K562 (cell line): ENCODE results near the gene CCDC73. TPM values are rescaled to one million over a fixed set of nuclear protein-coding genes. Genes with fewer than 3 reads are reported as not detected.

Source experiments
- ATAC-seq: fragments of 200-7000 bp; cut with Tn5 transposase; 3 replicates; pipeline ENCODE4 v1.9.1; 2020; ENCODE audit warnings: moderate library complexity
- BruUV-seq: library from RNA; stranded (reverse); fragments of 400-500 nt; replicated peaks from 2 replicates; lab custom pipeline; 2021; lab: Mats Ljungman, UMichigan
- CTCF ChIA-PET: fragments of 300-600 bp; formaldehyde crosslinking; extraction: SDS; loops from one replicate; lab custom pipeline; 2021; ENCODE audit warnings: low intra/inter-chr PET ratio; lab: Yijun Ruan, JAX
- POLR2A ChIA-PET: fragments of 300-600, 350-650 bp; sonication (Branson Sonifier 250); formaldehyde crosslinking; extraction: SDS; loops from one replicate; lab custom pipeline; 2021; ENCODE audit warnings: antibody characterized with exemption, inconsistent platforms; lab: Yijun Ruan, JAX
- DNase-seq, 4 experiments: peaks; one replicate each; pipeline versions ENCODE4 v3.0.0 to v3.0.0-alpha.2; 2011 to 2018; ENCODE audit warnings: low spot score in 3 of 4, mixed read lengths in 3 of 4; ENCODE audit errors: extremely low read depth in 1 of 4
- FAIRE-seq: peaks from 2 replicates; lab custom pipeline; 2011; peaks lifted over from hg19 to GRCh38; lab: Jason Lieb, UNC
- H2AFZ ChIP-seq: 2 replicates; pipeline ENCODE4 v1.6.0; 2011; ENCODE audit warnings: low read depth, low read length, control low read depth, inconsistent platforms
- H3K27ac ChIP-seq: fragments of 200-600 bp; 3 replicates; pipeline ENCODE4 v1.8.0; 2011; ENCODE audit warnings: low read depth, mild to moderate bottlenecking, control low read depth, inconsistent platforms, low read length, moderate library complexity, mixed read lengths; ENCODE audit errors: extremely low read depth
- H3K27me3 ChIP-seq, 2 experiments: fragments of 300-600 bp in 1 of 2; 2 replicates in 1 of 2; 3 replicates in 1 of 2; pipeline versions ENCODE4 v1.6.0 to v1.8.0; 2011; ENCODE audit warnings: inconsistent platforms in 2 of 2, low read length in 2 of 2, mild to moderate bottlenecking in 1 of 2, mixed read lengths in 1 of 2, moderate library complexity in 1 of 2; ENCODE audit not compliant: control insufficient read depth in 2 of 2, insufficient read depth in 2 of 2
- H3K36me3 ChIP-seq: fragments of 300-600 bp; 3 replicates; pipeline ENCODE4 v1.8.0; 2011; ENCODE audit warnings: mild to moderate bottlenecking, low read length, inconsistent platforms; ENCODE audit not compliant: control insufficient read depth, insufficient read depth
- H3K4me1 ChIP-seq, 2 experiments: fragments of 200-600 bp in 1 of 2; replicated peaks in 1 of 2; 2 replicates in 1 of 2; 3 replicates in 1 of 2; pipeline versions ENCODE4 v1.5.1 to v1.8.0; 2011; ENCODE audit warnings: inconsistent platforms in 2 of 2, low read length in 2 of 2, mild to moderate bottlenecking in 1 of 2, mixed read lengths in 1 of 2, moderate library complexity in 1 of 2; ENCODE audit not compliant: control insufficient read depth in 2 of 2, insufficient read depth in 2 of 2
- H3K4me2 ChIP-seq: 2 replicates; pipeline ENCODE4 v1.6.1; 2011; ENCODE audit warnings: low read length, control low read depth, inconsistent platforms, mixed read lengths; ENCODE audit not compliant: insufficient read depth
- H3K4me3 ChIP-seq: fragments of 200-600 bp; sonication (generic), shearing (Covaris generic); 2 replicates; pipeline ENCODE4 v1.5.1; 2016; ENCODE audit warnings: control low read depth, inconsistent platforms
- H3K79me2 ChIP-seq: fragments of 200-600 bp; 3 replicates; pipeline ENCODE4 v1.8.0; 2011; ENCODE audit warnings: low read length, inconsistent platforms; ENCODE audit not compliant: control insufficient read depth, insufficient read depth
- H3K9ac ChIP-seq, 2 experiments: 2 replicates each; pipeline versions ENCODE4 v1.6.0 to v1.6.1; 2011; ENCODE audit warnings: low read depth in 2 of 2, low read length in 2 of 2, control low read depth in 1 of 2, inconsistent platforms in 1 of 2, mild to moderate bottlenecking in 1 of 2, mixed read lengths in 1 of 2; ENCODE audit not compliant: insufficient read depth in 1 of 2
- H3K9me1 ChIP-seq: one replicate; pipeline ENCODE4 v1.6.0; 2011; ENCODE audit warnings: inconsistent platforms, mild to moderate bottlenecking, low read length, moderate library complexity; ENCODE audit not compliant: control insufficient read depth, insufficient read depth
- H3K9me3 ChIP-seq: replicated peaks from 2 replicates; pipeline ENCODE4 v1.5.1; 2011; ENCODE audit warnings: low read depth, low read length, inconsistent platforms; ENCODE audit not compliant: control insufficient read depth, insufficient read depth
- H4K20me1 ChIP-seq: replicated peaks from 2 replicates; pipeline ENCODE4 v1.6.1; 2011; ENCODE audit warnings: low read length, inconsistent platforms, mixed read lengths; ENCODE audit not compliant: control insufficient read depth, insufficient read depth
- CXXC5 ChIP-seq: fragments of 250-450 bp; sonication (Bioruptor Pico); IDR thresholded peaks from 2 replicates; pipeline ENCODE4 v1.8.0; 2022; ENCODE audit warnings: inconsistent platforms, mild to moderate bottlenecking, moderate library complexity
- DEAF1 ChIP-seq: fragments of 450-650 bp; formaldehyde crosslinking; IDR thresholded peaks from 2 replicates; pipeline ENCODE4 v1.4.0; 2020; ENCODE audit warnings: mild to moderate bottlenecking, moderate library complexity
- ELF4 ChIP-seq: fragments of 450-650 bp; formaldehyde crosslinking; IDR thresholded peaks from 2 replicates; pipeline ENCODE4 v1.4.0; 2022; ENCODE audit warnings: missing genetic modification characterization
- RAD21 ChIP-seq, 2 experiments: fragments of 250-450 bp in 1 of 2; fragments of 450-650 bp in 1 of 2; sonication (Bioruptor Pico) in 1 of 2; formaldehyde crosslinking in 1 of 2; IDR thresholded peaks in 1 of 2; conservative IDR thresholded peaks in 1 of 2; 2 replicates each; pipeline versions ENCODE4 v1.4.0 to v1.8.0; 2020 to 2022; ENCODE audit warnings: mild to moderate bottlenecking in 2 of 2, moderate library complexity in 1 of 2
- SMC3 ChIP-seq: conservative IDR thresholded peaks from 2 replicates; pipeline ENCODE4 v1.6.1; 2011; ENCODE audit warnings: low read depth, low read length, improper control_type of control experiment; ENCODE audit not compliant: insufficient read depth
- WGBS: fragments of 100-300 bp; shearing (Covaris generic); methylation state at CpG from one replicate; pipeline ENCODE4 v1.1.6; 2016; ENCODE audit warnings: low coverage, mixed read lengths; ENCODE audit not compliant: insufficient coverage; ENCODE audit errors: missing lambda C conversion rate; 5-methylcytosine and 5-hydroxymethylcytosine counted together
- in situ Hi-C: fragments of 300-500 bp; cut with MboI; formaldehyde crosslinking; loops from 4 replicates; pipeline ENCODE4 v1.15.0; 2018; ENCODE audit warnings: inconsistent platforms, mixed read lengths
- intact Hi-C: fragments of 100-400 bp; cut with micrococcal nuclease; formaldehyde crosslinking; loops from 2 replicates; pipeline ENCODE4 v1.14.2; 2022
- polyA plus RNA-seq, 8 experiments: library from polyadenylated mRNA; depleted of rRNA in 4 of 8; stranded (reverse) in 5 of 8; unstranded in 3 of 8; fragments of >200 nt; fragmentation: Nextera tagmentation in 2 of 8; fragmentation: Illumina TruSeq in 1 of 8; extraction: Ambion mirVana in 2 of 8; extraction: Trizol in 1 of 8; gene quantifications; 2 replicates each; pipeline versions ENCODE4 v1.2.1 to v1.2.3, GENCODE V29; 2011 to 2014; ENCODE audit warnings: inconsistent platforms in 1 of 8, missing spikeins in 1 of 8
- total RNA-seq, 7 experiments: library from RNA; depleted of rRNA in 6 of 7; stranded (reverse); fragments of >200 nt in 6 of 7; fragmentation: Illumina TruSeq in 2 of 7; extraction: Trizol in 2 of 7; gene quantifications; 2 replicates each; pipeline versions ENCODE4 v1.2.1 to v1.2.3, GENCODE V29; 2011 to 2021; ENCODE audit warnings: low replicate concordance in 1 of 7
- TF ChIP-seq, protein P1 (sequence below), 2 experiments: fragments of 450-650 bp; formaldehyde crosslinking in 1 of 2; IDR thresholded peaks; 2 replicates each; pipeline versions ENCODE4 v1.4.0 to v1.6.1; 2014 to 2020; ENCODE audit warnings: mild to moderate bottlenecking in 2 of 2, borderline replicate concordance in 1 of 2, low read depth in 1 of 2
- TF ChIP-seq, protein P2 (sequence below), 3 experiments: IDR thresholded peaks in 2 of 3; conservative IDR thresholded peaks in 1 of 3; 2 replicates each; pipeline ENCODE4 v1.5.1; 2011 to 2012; ENCODE audit warnings: low read length in 3 of 3, mild to moderate bottlenecking in 3 of 3, control low read depth in 2 of 3, improper control_type of control experiment in 1 of 3, inconsistent platforms in 1 of 3, low read depth in 1 of 3, mixed read lengths in 1 of 3, moderate library complexity in 1 of 3; ENCODE audit not compliant: insufficient read depth in 2 of 3

CCDC73 gene
- total and polyA plus RNA-seq, 9 of the 15 experiments (the other 6 are each of a cell fraction or from before 2014, with no cell fraction given): 0.20 to 0.21 TPM; not detected in 7

DNA sequence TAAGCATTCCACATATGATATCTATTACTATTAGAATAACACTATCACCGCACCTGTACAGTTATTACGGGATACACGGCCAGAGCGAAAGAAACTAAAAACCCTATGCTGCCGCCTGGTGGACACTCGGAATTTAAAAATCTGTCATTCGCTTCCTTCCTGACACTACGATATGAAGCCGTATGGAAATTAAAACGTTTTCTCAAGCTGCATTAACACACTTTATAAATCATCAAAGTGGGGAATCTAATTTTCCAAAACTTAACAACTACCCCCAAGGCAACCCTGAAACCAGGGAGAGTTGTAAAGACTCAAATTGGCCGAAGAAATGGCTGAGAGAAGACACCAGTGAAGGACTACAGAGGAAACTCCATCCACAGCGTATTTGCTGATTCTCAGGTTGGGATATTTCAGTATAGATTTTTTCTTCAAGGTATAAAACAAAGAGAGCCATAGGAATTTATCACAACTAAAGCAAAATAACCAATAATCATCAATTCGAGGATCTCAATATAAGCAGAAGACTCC lies 1.4 kb downstream of the CCDC73 start:
- H3K27me3 ChIP-seq: peaks cover 10 to 26% of the 10 kb centered on the region in 2 experiments
- intact Hi-C loops: loop anchor here (1.0 to 5.0 kb wide), 5 partner anchors 41 to 470 kb away; no protein-coding TSS in a partner anchor
- FAIRE-seq: peak; percentile 75
- in situ Hi-C loops: loop anchor here (5.0 kb wide), 1 partner anchor 471 kb away; no protein-coding TSS in a partner anchor
- peak overlapping the region; percentile 69 for H2AFZ ChIP-seq
- H3K4me1 ChIP-seq: no peaks in the 10 kb centered on the region; a peak in 1 of 5 replicates
- WGBS: 4% methylated on average over 13 of the region's 13 CpGs
- ChIA-PET POLR2A (no interaction called here), CTCF (interaction anchor here (0.8 to 2.4 kb wide), 8 partner anchors 33 to 470 kb away, joined by 3 to 17 read pairs (median 4); no protein-coding TSS in a partner anchor)
- no TSS peak for BruUV-seq
- peak overlapping the region; percentile 46 for H3K4me2 ChIP-seq
- no peaks in the 10 kb centered on the region for H3K9me3 ChIP-seq
- H3K9me1 ChIP-seq: no peaks in the 10 kb centered on the region
- no peaks in the 10 kb centered on the region for H3K36me3 ChIP-seq
- no peak overlapping the region for H3K4me3 ChIP-seq
- H3K27ac ChIP-seq: no peak overlapping the region
- DNase-seq: peak; percentile 39 to 69 (median 44)
- H3K79me2 ChIP-seq: no peaks in the 10 kb centered on the region
- no peaks in the 10 kb centered on the region for H4K20me1 ChIP-seq
- peak; percentile 94 for ATAC-seq
- H3K9ac ChIP-seq: no peak overlapping the region
- TF ChIP-seq, protein P1, sequence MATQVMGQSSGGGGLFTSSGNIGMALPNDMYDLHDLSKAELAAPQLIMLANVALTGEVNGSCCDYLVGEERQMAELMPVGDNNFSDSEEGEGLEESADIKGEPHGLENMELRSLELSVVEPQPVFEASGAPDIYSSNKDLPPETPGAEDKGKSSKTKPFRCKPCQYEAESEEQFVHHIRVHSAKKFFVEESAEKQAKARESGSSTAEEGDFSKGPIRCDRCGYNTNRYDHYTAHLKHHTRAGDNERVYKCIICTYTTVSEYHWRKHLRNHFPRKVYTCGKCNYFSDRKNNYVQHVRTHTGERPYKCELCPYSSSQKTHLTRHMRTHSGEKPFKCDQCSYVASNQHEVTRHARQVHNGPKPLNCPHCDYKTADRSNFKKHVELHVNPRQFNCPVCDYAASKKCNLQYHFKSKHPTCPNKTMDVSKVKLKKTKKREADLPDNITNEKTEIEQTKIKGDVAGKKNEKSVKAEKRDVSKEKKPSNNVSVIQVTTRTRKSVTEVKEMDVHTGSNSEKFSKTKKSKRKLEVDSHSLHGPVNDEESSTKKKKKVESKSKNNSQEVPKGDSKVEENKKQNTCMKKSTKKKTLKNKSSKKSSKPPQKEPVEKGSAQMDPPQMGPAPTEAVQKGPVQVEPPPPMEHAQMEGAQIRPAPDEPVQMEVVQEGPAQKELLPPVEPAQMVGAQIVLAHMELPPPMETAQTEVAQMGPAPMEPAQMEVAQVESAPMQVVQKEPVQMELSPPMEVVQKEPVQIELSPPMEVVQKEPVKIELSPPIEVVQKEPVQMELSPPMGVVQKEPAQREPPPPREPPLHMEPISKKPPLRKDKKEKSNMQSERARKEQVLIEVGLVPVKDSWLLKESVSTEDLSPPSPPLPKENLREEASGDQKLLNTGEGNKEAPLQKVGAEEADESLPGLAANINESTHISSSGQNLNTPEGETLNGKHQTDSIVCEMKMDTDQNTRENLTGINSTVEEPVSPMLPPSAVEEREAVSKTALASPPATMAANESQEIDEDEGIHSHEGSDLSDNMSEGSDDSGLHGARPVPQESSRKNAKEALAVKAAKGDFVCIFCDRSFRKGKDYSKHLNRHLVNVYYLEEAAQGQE (IDR thresholded peaks at IDR 0.05; ENCODE audit: borderline replicate concordance): peak; percentile 76
- TF ChIP-seq, protein P1 (CRISPR knock-in tag; IDR thresholded peaks at IDR 0.05; ENCODE audit: low read depth): no peak
- TF ChIP-seq CXXC5: no peak
- no peak for TF ChIP-seq ELF4
- TF ChIP-seq RAD21 (CRISPR knock-in tag; conservative IDR thresholded peaks at IDR 0.05 in 1 of 2, IDR thresholded peaks at IDR 0.05 in 1 of 2): peak; percentile 82 to 84
- TF ChIP-seq, protein P2, sequence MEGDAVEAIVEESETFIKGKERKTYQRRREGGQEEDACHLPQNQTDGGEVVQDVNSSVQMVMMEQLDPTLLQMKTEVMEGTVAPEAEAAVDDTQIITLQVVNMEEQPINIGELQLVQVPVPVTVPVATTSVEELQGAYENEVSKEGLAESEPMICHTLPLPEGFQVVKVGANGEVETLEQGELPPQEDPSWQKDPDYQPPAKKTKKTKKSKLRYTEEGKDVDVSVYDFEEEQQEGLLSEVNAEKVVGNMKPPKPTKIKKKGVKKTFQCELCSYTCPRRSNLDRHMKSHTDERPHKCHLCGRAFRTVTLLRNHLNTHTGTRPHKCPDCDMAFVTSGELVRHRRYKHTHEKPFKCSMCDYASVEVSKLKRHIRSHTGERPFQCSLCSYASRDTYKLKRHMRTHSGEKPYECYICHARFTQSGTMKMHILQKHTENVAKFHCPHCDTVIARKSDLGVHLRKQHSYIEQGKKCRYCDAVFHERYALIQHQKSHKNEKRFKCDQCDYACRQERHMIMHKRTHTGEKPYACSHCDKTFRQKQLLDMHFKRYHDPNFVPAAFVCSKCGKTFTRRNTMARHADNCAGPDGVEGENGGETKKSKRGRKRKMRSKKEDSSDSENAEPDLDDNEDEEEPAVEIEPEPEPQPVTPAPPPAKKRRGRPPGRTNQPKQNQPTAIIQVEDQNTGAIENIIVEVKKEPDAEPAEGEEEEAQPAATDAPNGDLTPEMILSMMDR (IDR thresholded peaks at IDR 0.05 in 2 of 3, conservative IDR thresholded peaks at IDR 0.05 in 1 of 3; ENCODE audit: insufficient read depth in 2 of 3, low read depth in 1 of 3, low read length in 3 of 3): peak; percentile 71 to 83 (median 76); a peak in 5 of 6 replicates
- peak; percentile 52 for TF ChIP-seq DEAF1 (CRISPR knock-in tag)
- TF ChIP-seq SMC3: peak; percentile 50; the same call in 1 of the 2 replicates
